K562 (cell line): ENCODE measurements around the gene IRAK2. TPM values are rescaled to one million over a fixed set of nuclear protein-coding genes. Genes with fewer than 3 reads are reported as not detected.

Experiments used
- CEBPB ChIP-seq: fragments of 450-650 bp; IDR thresholded peaks from 2 replicates; pipeline ENCODE4 v1.6.1; 2016; ENCODE audit warnings: missing genetic modification characterization, missing compliant biosample characterization
- GABPA ChIP-seq: fragments of 200-800 bp; sonication (Bioruptor generic); conservative IDR thresholded peaks from 2 replicates; pipeline ENCODE4 v1.6.1; 2016; ENCODE audit warnings: low read depth, missing genetic modification characterization, missing compliant biosample characterization
- HCFC1 ChIP-seq: IDR thresholded peaks from 2 replicates; pipeline ENCODE4 v1.6.1; 2012; ENCODE audit warnings: low read depth, low read length, improper control_type of control experiment
- POLR2H ChIP-seq: IDR thresholded peaks from 2 replicates; pipeline ENCODE4 v1.6.1; 2016; ENCODE audit warnings: missing genetic modification characterization, low read depth, mild to moderate bottlenecking, control low read depth, missing compliant biosample characterization, moderate library complexity
- TCF7L2 ChIP-seq: fragments of 150-350 bp; IDR thresholded peaks from 2 replicates; pipeline ENCODE4 v1.6.1; 2016; ENCODE audit warnings: low read depth, mild to moderate bottlenecking, low read length, moderate library complexity
- ZNF311 ChIP-seq: fragments of 250-450 bp; sonication (Bioruptor Pico); IDR thresholded peaks from 2 replicates; pipeline ENCODE4 v1.4.0; 2020; ENCODE audit warnings: mild to moderate bottlenecking, moderate library complexity
- polyA plus RNA-seq, 8 experiments: library from polyadenylated mRNA; depleted of rRNA in 4 of 8; stranded (reverse) in 5 of 8; unstranded in 3 of 8; fragments of >200 nt; fragmentation: Nextera tagmentation in 2 of 8; fragmentation: Illumina TruSeq in 1 of 8; extraction: Ambion mirVana in 2 of 8; extraction: Trizol in 1 of 8; gene quantifications; 2 replicates each; pipeline versions ENCODE4 v1.2.1 to v1.2.3, GENCODE V29; 2011 to 2014; ENCODE audit warnings: inconsistent platforms in 1 of 8, missing spikeins in 1 of 8
- total RNA-seq, 7 experiments: library from RNA; depleted of rRNA in 6 of 7; stranded (reverse); fragments of >200 nt in 6 of 7; fragmentation: Illumina TruSeq in 2 of 7; extraction: Trizol in 2 of 7; gene quantifications; 2 replicates each; pipeline versions ENCODE4 v1.2.1 to v1.2.3, GENCODE V29; 2011 to 2021; ENCODE audit warnings: low replicate concordance in 1 of 7
- TF ChIP-seq, protein P1 (sequence below): IDR thresholded peaks from 3 replicates; pipeline ENCODE4 v1.6.1; 2011; ENCODE audit warnings: borderline replicate concordance, mild to moderate bottlenecking, moderate library complexity; ENCODE audit not compliant: insufficient read length; ENCODE audit errors: extremely low read depth
- TF ChIP-seq, protein P2 (sequence below): sonication (generic); formaldehyde crosslinking; IDR thresholded peaks from 2 replicates; pipeline ENCODE4 v1.9.0; 2022; ENCODE audit warnings: mild to moderate bottlenecking, missing genetic modification reagents
- TF ChIP-seq, protein P3 (sequence below): fragments of 150-350 bp; IDR thresholded peaks from 2 replicates; pipeline ENCODE4 v1.6.1; 2014; ENCODE audit warnings: low read depth, mild to moderate bottlenecking, low read length, borderline replicate concordance
- TF ChIP-seq, protein P4 (sequence below): fragments of 250-450 bp; sonication (Bioruptor Pico); IDR thresholded peaks from 2 replicates; pipeline ENCODE4 v1.5.0; 2021; ENCODE audit warnings: mild to moderate bottlenecking, borderline replicate concordance
- TF ChIP-seq, protein P5 (sequence below): fragments of 450-650 bp; IDR thresholded peaks from 2 replicates; pipeline ENCODE4 v1.6.1; 2018; ENCODE audit warnings: mild to moderate bottlenecking, low read depth; ENCODE audit not compliant: partially characterized antibody

The IRAK2 gene
- total and polyA plus RNA-seq, 9 of the 15 experiments (the other 6 are each of a cell fraction or from before 2014, with no cell fraction given) = 0.42 to 4.4 (median 2.7) TPM

DNA sequence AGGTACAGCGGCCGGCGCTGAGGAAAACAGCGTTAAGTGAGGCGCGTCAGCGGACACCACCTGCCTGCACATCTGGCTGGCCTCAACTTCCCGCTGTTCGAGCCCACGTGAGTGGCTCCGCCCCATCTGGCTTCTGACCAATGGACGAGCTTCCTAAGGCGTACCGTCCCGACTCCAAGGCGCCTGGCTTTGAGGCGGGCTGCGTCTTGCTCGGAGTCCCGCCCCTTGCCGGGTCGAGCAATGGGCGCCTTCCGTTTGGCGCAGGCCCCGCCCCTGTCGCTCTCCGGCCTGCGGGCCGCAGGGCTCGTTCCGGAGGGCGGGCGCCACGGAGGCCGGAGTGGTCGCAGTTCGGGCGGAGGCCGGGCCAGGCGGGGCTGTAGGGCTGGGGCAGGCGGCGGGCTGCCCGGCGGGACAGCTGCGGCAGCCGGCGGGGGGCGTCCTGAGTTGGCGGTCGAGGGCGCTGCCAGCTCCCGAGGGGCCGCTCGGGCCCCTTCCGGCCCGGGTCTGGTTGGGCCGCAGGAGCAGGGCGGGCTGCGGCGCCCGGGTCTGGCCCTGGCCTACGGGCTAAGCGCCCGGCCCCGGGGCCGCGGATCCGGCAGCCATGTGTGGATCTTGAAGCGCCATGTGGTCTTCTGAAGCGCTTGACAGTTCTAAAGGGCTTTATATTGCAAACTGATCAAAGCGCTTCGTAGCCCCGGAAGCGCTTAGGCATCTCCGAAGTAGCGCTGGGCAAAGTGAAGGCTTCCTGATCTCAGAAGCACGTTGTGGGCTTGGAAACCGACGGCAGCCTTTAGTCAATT lies 83.7 kb downstream of the IRAK2 start, which contains the start of gene TATDN2 (continued):
- TF ChIP-seq, protein P1, sequence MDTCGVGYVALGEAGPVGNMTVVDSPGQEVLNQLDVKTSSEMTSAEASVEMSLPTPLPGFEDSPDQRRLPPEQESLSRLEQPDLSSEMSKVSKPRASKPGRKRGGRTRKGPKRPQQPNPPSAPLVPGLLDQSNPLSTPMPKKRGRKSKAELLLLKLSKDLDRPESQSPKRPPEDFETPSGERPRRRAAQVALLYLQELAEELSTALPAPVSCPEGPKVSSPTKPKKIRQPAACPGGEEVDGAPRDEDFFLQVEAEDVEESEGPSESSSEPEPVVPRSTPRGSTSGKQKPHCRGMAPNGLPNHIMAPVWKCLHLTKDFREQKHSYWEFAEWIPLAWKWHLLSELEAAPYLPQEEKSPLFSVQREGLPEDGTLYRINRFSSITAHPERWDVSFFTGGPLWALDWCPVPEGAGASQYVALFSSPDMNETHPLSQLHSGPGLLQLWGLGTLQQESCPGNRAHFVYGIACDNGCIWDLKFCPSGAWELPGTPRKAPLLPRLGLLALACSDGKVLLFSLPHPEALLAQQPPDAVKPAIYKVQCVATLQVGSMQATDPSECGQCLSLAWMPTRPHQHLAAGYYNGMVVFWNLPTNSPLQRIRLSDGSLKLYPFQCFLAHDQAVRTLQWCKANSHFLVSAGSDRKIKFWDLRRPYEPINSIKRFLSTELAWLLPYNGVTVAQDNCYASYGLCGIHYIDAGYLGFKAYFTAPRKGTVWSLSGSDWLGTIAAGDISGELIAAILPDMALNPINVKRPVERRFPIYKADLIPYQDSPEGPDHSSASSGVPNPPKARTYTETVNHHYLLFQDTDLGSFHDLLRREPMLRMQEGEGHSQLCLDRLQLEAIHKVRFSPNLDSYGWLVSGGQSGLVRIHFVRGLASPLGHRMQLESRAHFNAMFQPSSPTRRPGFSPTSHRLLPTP = no peak
- TF ChIP-seq, protein P2, sequence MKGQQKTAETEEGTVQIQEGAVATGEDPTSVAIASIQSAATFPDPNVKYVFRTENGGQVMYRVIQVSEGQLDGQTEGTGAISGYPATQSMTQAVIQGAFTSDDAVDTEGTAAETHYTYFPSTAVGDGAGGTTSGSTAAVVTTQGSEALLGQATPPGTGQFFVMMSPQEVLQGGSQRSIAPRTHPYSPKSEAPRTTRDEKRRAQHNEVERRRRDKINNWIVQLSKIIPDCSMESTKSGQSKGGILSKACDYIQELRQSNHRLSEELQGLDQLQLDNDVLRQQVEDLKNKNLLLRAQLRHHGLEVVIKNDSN = peak; percentile 87
- TF ChIP-seq POLR2H (tag) = peak; percentile 68; the same call in 1 of the 2 replicates
- TF ChIP-seq, protein P3, sequence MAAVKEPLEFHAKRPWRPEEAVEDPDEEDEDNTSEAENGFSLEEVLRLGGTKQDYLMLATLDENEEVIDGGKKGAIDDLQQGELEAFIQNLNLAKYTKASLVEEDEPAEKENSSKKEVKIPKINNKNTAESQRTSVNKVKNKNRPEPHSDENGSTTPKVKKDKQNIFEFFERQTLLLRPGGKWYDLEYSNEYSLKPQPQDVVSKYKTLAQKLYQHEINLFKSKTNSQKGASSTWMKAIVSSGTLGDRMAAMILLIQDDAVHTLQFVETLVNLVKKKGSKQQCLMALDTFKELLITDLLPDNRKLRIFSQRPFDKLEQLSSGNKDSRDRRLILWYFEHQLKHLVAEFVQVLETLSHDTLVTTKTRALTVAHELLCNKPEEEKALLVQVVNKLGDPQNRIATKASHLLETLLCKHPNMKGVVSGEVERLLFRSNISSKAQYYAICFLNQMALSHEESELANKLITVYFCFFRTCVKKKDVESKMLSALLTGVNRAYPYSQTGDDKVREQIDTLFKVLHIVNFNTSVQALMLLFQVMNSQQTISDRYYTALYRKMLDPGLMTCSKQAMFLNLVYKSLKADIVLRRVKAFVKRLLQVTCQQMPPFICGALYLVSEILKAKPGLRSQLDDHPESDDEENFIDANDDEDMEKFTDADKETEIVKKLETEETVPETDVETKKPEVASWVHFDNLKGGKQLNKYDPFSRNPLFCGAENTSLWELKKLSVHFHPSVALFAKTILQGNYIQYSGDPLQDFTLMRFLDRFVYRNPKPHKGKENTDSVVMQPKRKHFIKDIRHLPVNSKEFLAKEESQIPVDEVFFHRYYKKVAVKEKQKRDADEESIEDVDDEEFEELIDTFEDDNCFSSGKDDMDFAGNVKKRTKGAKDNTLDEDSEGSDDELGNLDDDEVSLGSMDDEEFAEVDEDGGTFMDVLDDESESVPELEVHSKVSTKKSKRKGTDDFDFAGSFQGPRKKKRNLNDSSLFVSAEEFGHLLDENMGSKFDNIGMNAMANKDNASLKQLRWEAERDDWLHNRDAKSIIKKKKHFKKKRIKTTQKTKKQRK = no peak
- peak; percentile 76 for TF ChIP-seq GABPA
- TF ChIP-seq, protein P4, sequence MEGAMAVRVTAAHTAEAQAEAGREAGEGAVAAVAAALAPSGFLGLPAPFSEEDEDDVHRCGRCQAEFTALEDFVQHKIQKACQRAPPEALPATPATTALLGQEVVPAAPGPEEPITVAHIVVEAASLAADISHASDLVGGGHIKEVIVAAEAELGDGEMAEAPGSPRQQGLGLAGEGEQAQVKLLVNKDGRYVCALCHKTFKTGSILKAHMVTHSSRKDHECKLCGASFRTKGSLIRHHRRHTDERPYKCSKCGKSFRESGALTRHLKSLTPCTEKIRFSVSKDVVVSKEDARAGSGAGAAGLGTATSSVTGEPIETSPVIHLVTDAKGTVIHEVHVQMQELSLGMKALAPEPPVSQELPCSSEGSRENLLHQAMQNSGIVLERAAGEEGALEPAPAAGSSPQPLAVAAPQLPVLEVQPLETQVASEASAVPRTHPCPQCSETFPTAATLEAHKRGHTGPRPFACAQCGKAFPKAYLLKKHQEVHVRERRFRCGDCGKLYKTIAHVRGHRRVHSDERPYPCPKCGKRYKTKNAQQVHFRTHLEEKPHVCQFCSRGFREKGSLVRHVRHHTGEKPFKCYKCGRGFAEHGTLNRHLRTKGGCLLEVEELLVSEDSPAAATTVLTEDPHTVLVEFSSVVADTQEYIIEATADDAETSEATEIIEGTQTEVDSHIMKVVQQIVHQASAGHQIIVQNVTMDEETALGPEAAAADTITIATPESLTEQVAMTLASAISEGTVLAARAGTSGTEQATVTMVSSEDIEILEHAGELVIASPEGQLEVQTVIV = no peak
- no peak for TF ChIP-seq ZNF311
- no peak for TF ChIP-seq HCFC1
- TF ChIP-seq, protein P5, sequence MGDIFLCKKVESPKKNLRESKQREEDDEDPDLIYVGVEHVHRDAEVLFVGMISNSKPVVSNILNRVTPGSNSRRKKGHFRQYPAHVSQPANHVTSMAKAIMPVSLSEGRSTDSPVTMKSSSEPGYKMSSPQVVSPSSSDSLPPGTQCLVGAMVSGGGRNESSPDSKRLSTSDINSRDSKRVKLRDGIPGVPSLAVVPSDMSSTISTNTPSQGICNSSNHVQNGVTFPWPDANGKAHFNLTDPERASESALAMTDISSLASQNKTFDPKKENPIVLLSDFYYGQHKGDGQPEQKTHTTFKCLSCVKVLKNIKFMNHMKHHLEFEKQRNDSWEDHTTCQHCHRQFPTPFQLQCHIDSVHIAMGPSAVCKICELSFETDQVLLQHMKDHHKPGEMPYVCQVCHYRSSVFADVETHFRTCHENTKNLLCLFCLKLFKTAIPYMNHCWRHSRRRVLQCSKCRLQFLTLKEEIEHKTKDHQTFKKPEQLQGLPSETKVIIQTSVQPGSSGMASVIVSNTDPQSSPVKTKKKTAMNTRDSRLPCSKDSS = no peak
- no peak for TF ChIP-seq CEBPB (tag)
- TF ChIP-seq TCF7L2 = no peak
